HG03196 (cell line): ENCODE data around the gene PRXL2A.

Source experiments
- ATAC-seq: cut with Tn5 transposase; IDR thresholded peaks from one replicate; pipeline ENCODE4 v1.9.1; 2021; ENCODE audit not compliant: unreplicated experiment

Gene PRXL2A

GRCh38 chr10:80444124-80444523, 35.8 kb downstream of the PRXL2A start:
- no peak for ATAC-seq

- peak; percentile 70 for ATAC-seq
Measured at GRCh38 chr10:80444646-80445319, 36.4 kb downstream of the PRXL2A start.

- ATAC-seq, result no peak
Measured at GRCh38 chr10:80447436-80448190, 39.3 kb downstream of the PRXL2A start.

GRCh38 chr10:80448209-80448942, 40.0 kb downstream of the PRXL2A start:
- ATAC-seq, result no peak

- ATAC-seq, result no peak
Measured at GRCh38 chr10:80449520-80449919, 41.2 kb downstream of the PRXL2A start.

- no peak for ATAC-seq
Measured at GRCh38 chr10:80451132-80451531, 42.8 kb downstream of the PRXL2A start.

GRCh38 chr10:80452069-80452468, 43.7 kb downstream of the PRXL2A start:
- no peak for ATAC-seq

GRCh38 chr10:80452640-80453039, 44.3 kb downstream of the PRXL2A start:
- ATAC-seq, result no peak

GRCh38 chr10:80453056-80453841, 44.9 kb downstream of the PRXL2A start:
- ATAC-seq, result no peak

- ATAC-seq, result peak; percentile 61
Measured at GRCh38 chr10:80453842-80454512, 45.6 kb downstream of the PRXL2A start, which contains the start of gene TSPAN14. TSS of gene TSPAN14 (plus strand) at chr10:80454310. CDS start at chr10:80489234, 34,924 bp downstream.

- ATAC-seq, result peak; percentile 13
Measured at GRCh38 chr10:80454513-80455460, 46.4 kb downstream of the PRXL2A start.

GRCh38 chr10:80455461-80456349, 47.4 kb downstream of the PRXL2A start:
- ATAC-seq, result no peak

GRCh38 chr10:80457554-80458262, 49.4 kb downstream of the PRXL2A start:
- no peak for ATAC-seq

- ATAC-seq, result no peak
Measured at GRCh38 chr10:80458263-80458625, 49.9 kb downstream of the PRXL2A start.

GRCh38 chr10:80458638-80459037, 50.3 kb downstream of the PRXL2A start:
- no peak for ATAC-seq

- ATAC-seq, result peak; percentile 55
Measured at GRCh38 chr10:80459047-80459865, 50.9 kb downstream of the PRXL2A start.
